Mesenteric fat pad (tissue), 1 donor: ENCODE measurements around the gene ERCC1. TPM values are rescaled to one million over a fixed set of nuclear protein-coding genes. Genes with fewer than 3 reads are reported as not detected.

ENCODE experiments used
- DNase-seq: peaks from one replicate; pipeline ENCODE4 v3.0.0-alpha.2; 2020; ENCODE audit warnings: low spot score
- microRNA-seq: library from miRNA; unstranded; fragments of <30 nt; microRNA quantifications from one replicate; pipeline ENCODE4 v1.2.0, GENCODE V29; 2020; ENCODE audit warnings: borderline number of aligned reads
- total RNA-seq: library from RNA; stranded (reverse); fragmentation: NEBNext Ultra II Directional; extraction: Animal tissue kit (Norgen Biotek cat#: 25700); gene quantifications from one replicate; pipeline ENCODE4 v1.2.1, GENCODE V29; 2021
- donor health status: DM: yes; HTN: yes; CAD: no.

ERCC1 gene
- total RNA-seq, 1 donor from 2014 or later, result 82.3 TPM

GRCh38 chr19:45370410-45371204 is 53.1 kb downstream of the ERCC1 start, which contains the start of gene ERCC2:
Gene ERCC2 (minus strand): TSS chr19:45370573. CDS start chr19:45370540, 33 bp downstream.
- DNase-seq, result peak; percentile 100

GRCh38 chr19:45368737-45369340 is 54.9 kb downstream of the ERCC1 start:
- DNase-seq, result no peak

GRCh38 chr19:45368127-45368526 is 55.6 kb downstream of the ERCC1 start:
- no peak for DNase-seq

GRCh38 chr19:45364696-45365095 is 59.0 kb downstream of the ERCC1 start:
- no peak for DNase-seq

GRCh38 chr19:45363861-45364459 is 59.8 kb downstream of the ERCC1 start:
- DNase-seq, result no peak

- DNase-seq, result no peak
These were observed 61.4 kb downstream of the ERCC1 start for GRCh38 chr19:45362291-45362690.

GRCh38 chr19:45361608-45362007 is 62.1 kb downstream of the ERCC1 start:
- DNase-seq, result no peak

- DNase-seq, result no peak
These were observed 65.4 kb downstream of the ERCC1 start for GRCh38 chr19:45358213-45358792.

- DNase-seq, result no peak
These were observed 66.3 kb downstream of the ERCC1 start for GRCh38 chr19:45357445-45357783.

Small RNA genes lying within 50 kb of the gene (microRNA-seq; reads per million reads assigned to microRNA genes)
- not detected for gene MIR6088

Other genes starting within 250 kb of the ERCC1 start
- 12.3 TPM for gene TRAPPC6A, start 245.7 kb downstream of the ERCC1 start, total RNA-seq
- gene BLOC1S3, start 245.1 kb downstream of the ERCC1 start, total RNA-seq, result 8.4 TPM
- 4.8 TPM for gene EXOC3L2, start 178.5 kb downstream of the ERCC1 start, total RNA-seq
- 25.9 TPM for gene MARK4, start 172.6 kb downstream of the ERCC1 start, total RNA-seq
- gene CKM, start 101.0 kb downstream of the ERCC1 start, total RNA-seq, result not detected
- not detected for gene KLC3, start 83.2 kb downstream of the ERCC1 start, total RNA-seq
- 12.3 TPM for gene ERCC2, start 53.3 kb downstream of the ERCC1 start, total RNA-seq
- 17.6 TPM for gene PPP1R13L, start 18.8 kb downstream of the ERCC1 start, total RNA-seq
- 6.7 TPM for gene POLR1G, start 17.3 kb downstream of the ERCC1 start, total RNA-seq
- 907 TPM for gene FOSB, start 44.1 kb upstream of the ERCC1 start, total RNA-seq
- gene RTN2, start 73.1 kb upstream of the ERCC1 start, total RNA-seq, result 8.3 TPM
- 1.1 TPM for gene PPM1N, start 74.5 kb upstream of the ERCC1 start, total RNA-seq
- gene VASP, start 83.6 kb upstream of the ERCC1 start, total RNA-seq, result 104 TPM
- 12.5 TPM for gene OPA3, start 160.9 kb upstream of the ERCC1 start, total RNA-seq
- gene GPR4, start 178.3 kb upstream of the ERCC1 start, total RNA-seq, result 32.7 TPM
- 33.6 TPM for gene EML2, start 215.5 kb upstream of the ERCC1 start, total RNA-seq
- 7.1 TPM for gene GIPR, start 244.3 kb upstream of the ERCC1 start, total RNA-seq